AG08395 (cell line): ENCODE data around the gene GLB1L2.

Experiments used
- DNase-seq: peaks from one replicate; pipeline ENCODE4 v3.0.0; 2012; ENCODE audit warnings: mixed read lengths, low spot score

The GLB1L2 gene

GRCh38 chr11:134347441-134347840, 15.7 kb downstream of the GLB1L2 start:
- no peak for DNase-seq

- DNase-seq = no peak
These were observed 17.5 kb downstream of the GLB1L2 start for GRCh38 chr11:134349109-134349801.

GRCh38 chr11:134349802-134350355, 18.1 kb downstream of the GLB1L2 start:
- no peak for DNase-seq

- no peak for DNase-seq
These were observed 18.6 kb downstream of the GLB1L2 start for GRCh38 chr11:134350381-134350780.

DNA sequence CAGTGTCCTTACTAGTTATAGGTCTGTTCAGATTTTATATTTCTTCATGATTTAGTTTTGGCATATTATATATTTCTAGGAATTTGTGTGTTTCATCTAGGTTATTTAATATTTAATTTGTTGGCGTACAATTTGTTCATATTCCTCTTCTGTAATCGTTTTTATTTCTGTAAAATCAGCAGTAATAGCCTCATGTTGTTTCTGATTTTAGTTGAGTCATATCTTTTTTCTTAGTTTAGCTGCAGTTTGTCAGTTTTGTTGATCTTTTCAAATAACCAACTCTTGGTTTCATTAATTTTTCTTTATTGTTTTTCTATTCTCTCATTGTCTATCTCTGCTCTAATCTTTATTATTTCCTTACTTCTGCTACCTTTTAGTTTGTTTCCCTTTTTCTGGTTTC, 20.3 kb downstream of the GLB1L2 start:
- no peak for DNase-seq

DNA sequence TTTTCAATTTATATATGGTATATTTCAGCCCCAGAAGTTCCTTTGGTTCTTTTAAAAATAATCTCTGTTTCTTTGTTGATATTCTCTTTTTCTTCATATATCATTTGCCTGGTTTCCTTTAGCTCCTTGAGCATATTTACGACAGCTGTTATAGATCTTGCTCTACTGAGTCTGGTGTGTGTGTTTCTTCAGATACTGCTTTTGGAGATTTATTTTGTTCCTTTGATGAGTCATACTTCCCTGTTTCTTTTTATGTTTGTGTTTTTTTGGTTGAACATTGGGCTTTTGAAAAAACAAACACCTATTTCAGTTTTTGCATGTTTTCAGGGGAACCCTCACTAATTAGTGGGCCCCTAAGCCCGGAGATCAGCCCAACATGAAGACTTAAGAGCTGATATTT, 23.3 kb downstream of the GLB1L2 start:
- DNase-seq = no peak

DNA sequence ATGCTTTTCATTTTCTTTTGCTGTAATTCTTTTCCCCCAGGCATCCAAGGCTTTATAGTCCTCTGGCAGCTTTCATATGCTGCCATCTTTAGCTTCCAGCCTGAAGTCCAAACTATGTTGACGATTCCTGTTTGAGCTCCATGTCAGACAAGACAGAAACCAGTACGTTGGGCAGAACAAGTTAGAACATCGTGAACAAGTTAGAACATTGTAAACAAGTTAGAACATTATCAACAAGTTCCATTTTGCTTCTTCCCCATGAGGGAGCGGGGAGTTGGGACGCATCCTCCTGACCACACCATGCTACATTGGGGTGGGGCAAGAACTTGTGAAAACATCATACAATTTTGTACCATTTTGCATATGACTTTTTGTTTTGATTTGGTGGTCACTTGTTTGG, 23.9 kb downstream of the GLB1L2 start:
- DNase-seq = no peak

- no peak for DNase-seq
These were observed 25.1 kb downstream of the GLB1L2 start for GRCh38 chr11:134356656-134357544.

DNA sequence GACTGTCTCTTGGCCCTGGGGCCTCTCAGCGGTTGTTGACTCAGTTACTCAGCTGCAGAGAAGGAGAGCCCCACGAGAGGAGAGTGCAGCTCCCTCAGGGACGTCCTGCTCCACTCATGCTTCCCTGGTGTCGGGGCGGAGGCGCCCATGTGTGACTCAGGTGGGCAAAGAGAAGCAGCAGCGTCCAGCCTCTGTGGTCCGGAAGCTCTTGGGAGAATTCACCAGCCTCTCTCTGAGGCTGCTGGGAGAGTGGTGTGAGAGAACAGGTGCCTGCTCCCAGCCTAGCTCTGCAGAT, 25.7 kb downstream of the GLB1L2 start:
- DNase-seq = no peak

GRCh38 chr11:134358165-134358855, 26.5 kb downstream of the GLB1L2 start:
- DNase-seq = no peak

DNA sequence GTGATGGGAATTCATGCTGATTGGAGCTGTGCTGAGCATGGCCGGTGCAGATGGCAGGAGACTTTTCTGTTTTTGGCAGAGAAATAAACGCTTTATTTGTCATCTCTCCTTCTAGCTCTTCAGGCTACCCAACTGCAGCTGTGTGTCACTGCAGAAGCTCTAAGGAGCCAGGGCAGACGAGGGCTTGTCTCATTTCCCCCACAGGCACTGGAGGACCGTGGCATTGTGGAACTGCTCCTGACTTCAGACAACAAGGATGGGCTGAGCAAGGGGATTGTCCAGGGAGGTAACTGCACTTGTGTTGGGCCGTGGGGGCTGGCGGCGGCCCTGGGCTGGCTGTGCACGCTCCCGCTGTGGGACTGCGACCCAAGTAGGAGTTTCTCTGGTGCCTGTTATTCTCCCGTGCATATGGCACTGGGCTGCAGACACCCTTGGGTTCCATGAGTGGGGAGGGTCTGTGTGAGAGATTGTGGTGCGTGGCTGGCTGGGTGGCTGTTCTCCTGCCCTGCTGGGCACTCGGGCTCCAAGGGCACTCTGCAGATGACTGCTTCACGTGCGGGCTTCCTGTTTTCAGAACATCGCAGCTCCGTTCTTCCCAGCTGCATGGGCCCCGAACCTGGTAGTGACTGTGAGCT, 27.2 kb downstream of the GLB1L2 start:
- no peak for DNase-seq

GRCh38 chr11:134359646-134360045, 27.9 kb downstream of the GLB1L2 start:
- no peak for DNase-seq

DNA sequence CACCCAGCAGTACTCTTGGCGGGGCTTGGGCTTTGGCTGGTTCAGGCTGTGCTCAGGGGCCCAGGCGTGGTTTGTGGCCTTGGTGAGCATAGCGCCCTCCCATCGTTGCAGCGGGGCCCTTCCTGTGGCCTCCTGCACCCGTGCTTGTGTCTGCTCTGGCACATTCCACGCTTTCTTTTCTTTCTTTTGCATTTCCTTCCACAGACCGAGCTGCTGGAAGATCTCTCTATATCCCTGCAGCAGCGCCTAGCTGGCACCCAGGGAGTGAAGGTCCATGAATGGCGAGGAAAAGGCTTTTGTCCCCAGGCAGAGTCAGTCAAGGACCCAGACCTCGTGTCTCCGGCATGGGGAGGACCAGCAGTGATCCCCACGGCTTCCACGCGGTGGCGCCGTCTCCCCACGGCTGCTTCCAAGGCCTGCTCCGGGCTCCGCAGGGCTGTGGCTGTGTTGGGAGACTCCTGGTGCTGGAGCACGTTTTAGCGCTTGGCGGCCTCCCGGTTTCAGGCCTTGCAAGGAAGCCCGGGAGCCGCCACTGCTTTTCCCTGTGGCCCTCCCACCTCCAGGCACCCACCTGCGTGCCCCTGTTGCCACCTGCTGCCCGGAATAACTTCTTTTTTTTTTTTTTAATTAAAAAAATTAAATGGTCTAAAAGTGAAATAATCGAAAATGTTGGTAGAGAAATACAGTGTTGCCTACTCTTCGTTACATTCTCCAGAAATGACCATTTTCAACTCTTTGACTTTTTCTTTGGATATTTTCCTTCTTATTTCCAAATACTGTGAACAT, 28.5 kb downstream of the GLB1L2 start:
- peak; percentile 69 for DNase-seq

- no peak for DNase-seq
These were observed 29.9 kb downstream of the GLB1L2 start for GRCh38 chr11:134361661-134362060.

- DNase-seq = no peak
These were observed 30.6 kb downstream of the GLB1L2 start for GRCh38 chr11:134362192-134362901.

DNA sequence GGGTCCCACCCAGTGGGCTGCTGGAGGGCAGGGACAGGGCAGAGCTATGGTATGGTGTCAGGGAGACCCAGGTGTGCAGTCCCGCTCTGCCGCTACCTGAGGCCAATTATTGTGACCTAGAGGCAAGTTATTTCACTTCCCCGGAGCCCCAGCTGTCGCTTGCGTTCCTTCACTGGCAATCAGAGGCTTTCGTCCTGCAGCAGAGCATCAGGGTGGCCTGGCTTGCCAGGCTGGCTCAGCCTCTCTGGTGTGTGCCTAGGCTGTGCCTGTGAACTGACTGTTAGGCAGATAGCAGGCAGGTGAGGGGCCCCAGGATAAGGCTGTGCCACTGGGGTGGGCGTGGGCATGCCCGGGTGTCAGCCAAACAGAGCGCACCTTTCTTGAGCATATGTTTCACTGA, 31.4 kb downstream of the GLB1L2 start:
- no peak for DNase-seq

DNA sequence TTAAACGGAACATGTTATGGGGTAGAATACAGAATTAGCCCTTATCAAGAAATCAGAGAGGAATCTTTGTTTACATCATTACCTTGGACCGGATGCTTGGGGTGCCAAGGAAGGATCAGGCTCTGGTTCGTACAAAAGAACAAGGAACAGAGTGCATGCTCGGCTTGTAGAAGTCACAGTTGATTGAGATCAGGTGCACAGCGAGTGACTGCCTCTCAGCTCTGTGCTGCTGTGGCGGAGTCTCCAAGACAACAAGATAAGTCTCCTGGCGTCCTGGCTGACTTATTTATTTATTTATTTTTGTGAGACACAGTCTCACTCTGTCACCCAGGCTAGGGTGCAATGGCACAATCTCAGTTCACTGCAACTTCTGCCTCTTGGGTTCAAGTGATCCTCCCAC, 31.8 kb downstream of the GLB1L2 start:
- no peak for DNase-seq

GRCh38 chr11:134364261-134364660, 32.5 kb downstream of the GLB1L2 start:
- no peak for DNase-seq

DNA sequence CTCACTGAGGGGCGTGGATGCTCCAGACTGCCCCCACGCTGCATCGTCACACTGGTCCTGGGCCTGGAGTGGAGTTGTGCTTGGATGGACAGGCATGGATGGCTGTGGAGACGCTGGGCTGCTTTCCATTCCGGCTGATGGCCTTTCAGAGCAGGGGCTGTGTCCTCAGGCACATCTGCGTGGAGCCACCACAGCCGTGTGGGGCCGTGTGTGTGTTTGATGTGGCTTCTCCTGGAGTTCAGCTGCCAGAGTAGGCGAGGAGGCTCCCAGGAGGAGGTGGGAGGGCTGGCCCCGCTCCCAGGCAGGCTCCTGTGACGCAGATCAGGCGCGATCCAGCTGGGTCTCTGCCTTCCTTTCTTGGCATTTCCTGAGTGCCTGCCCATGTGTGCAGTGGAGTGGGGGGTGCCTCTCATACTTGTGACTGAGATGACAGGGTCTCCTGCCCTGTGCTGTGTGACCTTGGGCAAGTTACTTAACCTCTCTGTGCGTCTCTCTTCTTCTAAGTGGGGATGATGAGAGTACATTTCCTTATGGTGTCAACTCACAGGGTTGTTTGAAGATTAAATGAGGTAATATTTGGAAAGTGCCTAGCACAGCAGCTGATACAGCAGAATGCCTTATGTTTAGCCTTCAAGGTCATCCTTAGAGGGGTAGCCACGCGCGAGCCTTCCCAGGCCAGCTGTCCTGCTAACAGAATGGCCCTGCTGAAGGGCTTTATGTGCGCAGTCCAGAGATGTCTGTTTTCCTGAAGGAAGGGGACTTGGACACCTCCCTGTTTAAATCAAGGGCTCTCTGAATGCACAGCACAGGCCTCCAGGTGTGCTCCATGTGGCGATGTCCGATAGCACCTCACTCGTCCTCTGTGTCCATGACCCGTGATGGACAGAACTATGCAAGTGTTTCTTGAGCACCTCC, 33.5 kb downstream of the GLB1L2 start:
- no peak for DNase-seq

DNA sequence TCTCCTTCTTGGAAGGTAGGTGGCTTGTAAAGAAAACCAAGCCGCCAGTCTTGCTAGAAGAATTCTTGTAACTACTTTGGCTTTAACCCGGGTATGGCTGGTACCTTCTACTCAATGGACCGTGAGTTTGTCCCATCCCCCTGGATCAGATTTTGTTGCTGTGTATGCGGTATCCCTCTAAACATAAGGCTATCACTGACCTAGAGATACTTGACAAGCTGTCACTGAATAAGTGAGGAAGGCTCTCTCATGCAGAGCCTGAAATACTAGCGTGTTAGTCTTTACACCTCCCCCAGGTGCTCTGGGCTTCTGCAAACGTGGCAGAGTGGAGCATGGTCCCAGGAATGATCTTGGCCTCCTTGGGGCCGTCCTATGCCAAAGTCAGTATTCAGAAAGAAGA, 34.5 kb downstream of the GLB1L2 start:
- no peak for DNase-seq
